ENCODE data around the gene BIN1. TPM values are rescaled to one million over a fixed set of nuclear protein-coding genes. Genes with fewer than 3 reads are reported as not detected.

Gene BIN1
- total RNA-seq, 1 experiment from 2014 or later: 58.9 TPM

DNA sequence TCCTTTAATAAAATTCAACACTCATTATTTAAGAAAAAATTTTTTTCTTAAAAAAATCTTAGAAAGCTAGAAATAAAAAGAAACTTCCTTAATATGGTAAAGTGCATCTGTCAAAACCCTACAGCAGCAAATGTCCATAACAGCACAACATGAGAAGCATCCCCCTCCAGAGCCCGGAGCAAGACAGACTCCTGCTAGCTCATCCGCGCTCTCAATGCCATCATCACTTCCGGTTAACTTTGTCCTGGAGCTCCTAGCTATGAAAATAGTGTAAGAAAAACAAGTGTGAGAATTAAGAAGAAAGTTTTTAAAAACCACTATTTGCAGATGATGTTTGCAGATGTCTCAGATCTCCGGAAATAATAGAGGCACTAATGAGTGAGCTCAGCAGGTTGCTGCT lies 105.2 kb downstream of the BIN1 start:
- intact Hi-C loops (cut with micrococcal nuclease): no loop called here
- Histone ChIP-seq H3K36me3 (ENCODE audit: low read depth, low read length) (no peaks in the 10 kb centered on the region), H3K4me3 (ENCODE audit: low read length) (no peak overlapping the region), H3K4me1 (ENCODE audit: insufficient read depth, low read length) (no peaks in the 10 kb centered on the region), H3F3A (ENCODE audit: low read length, unreplicated experiment) (no peaks in the 10 kb centered on the region), H3K27me3 (ENCODE audit: low read length) (no peaks in the 10 kb centered on the region), H3K9me3 (ENCODE audit: low read length) (no peaks in the 10 kb centered on the region), H2AFZ (ENCODE audit: low read length) (no peak overlapping the region), H3K79me2 (ENCODE audit: low read length) (no peaks in the 10 kb centered on the region), H4K20me1 (ENCODE audit: low read length) (no peaks in the 10 kb centered on the region), H3K9ac (ENCODE audit: low read length) (no peak overlapping the region), H3K27ac (ENCODE audit: low read length) (no peak overlapping the region), H3K4me2 (ENCODE audit: low read length) (no peak overlapping the region), H3K9me2 (replicated peaks; ENCODE audit: low read length) (no peaks in the 10 kb centered on the region)
- DNase-seq: no peak
- TF ChIP-seq, protein P1, sequence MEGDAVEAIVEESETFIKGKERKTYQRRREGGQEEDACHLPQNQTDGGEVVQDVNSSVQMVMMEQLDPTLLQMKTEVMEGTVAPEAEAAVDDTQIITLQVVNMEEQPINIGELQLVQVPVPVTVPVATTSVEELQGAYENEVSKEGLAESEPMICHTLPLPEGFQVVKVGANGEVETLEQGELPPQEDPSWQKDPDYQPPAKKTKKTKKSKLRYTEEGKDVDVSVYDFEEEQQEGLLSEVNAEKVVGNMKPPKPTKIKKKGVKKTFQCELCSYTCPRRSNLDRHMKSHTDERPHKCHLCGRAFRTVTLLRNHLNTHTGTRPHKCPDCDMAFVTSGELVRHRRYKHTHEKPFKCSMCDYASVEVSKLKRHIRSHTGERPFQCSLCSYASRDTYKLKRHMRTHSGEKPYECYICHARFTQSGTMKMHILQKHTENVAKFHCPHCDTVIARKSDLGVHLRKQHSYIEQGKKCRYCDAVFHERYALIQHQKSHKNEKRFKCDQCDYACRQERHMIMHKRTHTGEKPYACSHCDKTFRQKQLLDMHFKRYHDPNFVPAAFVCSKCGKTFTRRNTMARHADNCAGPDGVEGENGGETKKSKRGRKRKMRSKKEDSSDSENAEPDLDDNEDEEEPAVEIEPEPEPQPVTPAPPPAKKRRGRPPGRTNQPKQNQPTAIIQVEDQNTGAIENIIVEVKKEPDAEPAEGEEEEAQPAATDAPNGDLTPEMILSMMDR (conservative IDR thresholded peaks at IDR 0.05; ENCODE audit: low read depth, low read length): no peak
- no peak for TF ChIP-seq EZH2phosphoT487 (IDR thresholded peaks at IDR 0.05; ENCODE audit: borderline replicate concordance, low read length)
- CTCF ChIA-PET: no interaction called here
- ATAC-seq: no peak
- POLR2A ChIA-PET (ENCODE audit: unreplicated experiment): no interaction called here
- BruUV-seq (replicated peaks): no TSS peak

DNA sequence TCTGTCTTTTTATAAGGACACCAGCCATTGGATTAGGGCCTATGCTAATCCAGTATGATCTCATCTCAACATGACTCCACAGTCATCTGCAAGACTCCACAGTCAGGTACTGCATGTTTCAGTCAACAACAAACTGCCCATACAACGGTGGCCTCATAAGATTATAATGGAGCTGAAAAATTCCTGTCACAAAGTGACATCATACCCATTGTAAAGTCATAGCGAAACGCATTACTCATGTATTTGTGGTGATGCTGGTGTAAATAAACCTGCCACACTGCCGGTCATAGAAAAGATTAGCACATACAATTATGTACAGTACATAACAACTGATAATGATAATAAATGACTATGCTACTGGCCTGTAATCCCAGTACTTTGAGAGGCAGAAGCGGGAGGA lies 106.0 kb downstream of the BIN1 start:
- Histone ChIP-seq H3K79me2 (ENCODE audit: low read length) (no peaks in the 10 kb centered on the region), H3K27me3 (ENCODE audit: low read length) (0 out of 2 replicates have a peak, but pooled peaks cover 5% of the 10 kb centered on the region), H3K27ac (ENCODE audit: low read length) (no peak overlapping the region), H3K4me1 (ENCODE audit: insufficient read depth, low read length) (no peaks in the 10 kb centered on the region), H4K20me1 (ENCODE audit: low read length) (no peaks in the 10 kb centered on the region), H3K36me3 (ENCODE audit: low read depth, low read length) (no peaks in the 10 kb centered on the region), H2AFZ (ENCODE audit: low read length) (no peak overlapping the region), H3K9me2 (replicated peaks; ENCODE audit: low read length) (no peaks in the 10 kb centered on the region), H3K9me3 (ENCODE audit: low read length) (no peaks in the 10 kb centered on the region), H3K4me2 (ENCODE audit: low read length) (no peak overlapping the region), H3F3A (ENCODE audit: low read length, unreplicated experiment) (no peaks in the 10 kb centered on the region), H3K4me3 (ENCODE audit: low read length) (no peak overlapping the region), H3K9ac (ENCODE audit: low read length) (no peak overlapping the region)
- BruUV-seq (replicated peaks): no TSS peak
- no peak for ATAC-seq
- TF ChIP-seq EZH2 (IDR thresholded peaks at IDR 0.05; ENCODE audit: low read length, unreplicated experiment) (no peak), EZH2phosphoT487 (IDR thresholded peaks at IDR 0.05; ENCODE audit: borderline replicate concordance, low read length) (no peak)
- TF ChIP-seq, protein P1 (conservative IDR thresholded peaks at IDR 0.05; ENCODE audit: low read depth, low read length): no peak
- ChIA-PET POLR2A (ENCODE audit: unreplicated experiment) (no interaction called here), CTCF (no interaction called here)
- intact Hi-C loops (cut with micrococcal nuclease): no loop called here
- peak; percentile 30 for DNase-seq

DNA sequence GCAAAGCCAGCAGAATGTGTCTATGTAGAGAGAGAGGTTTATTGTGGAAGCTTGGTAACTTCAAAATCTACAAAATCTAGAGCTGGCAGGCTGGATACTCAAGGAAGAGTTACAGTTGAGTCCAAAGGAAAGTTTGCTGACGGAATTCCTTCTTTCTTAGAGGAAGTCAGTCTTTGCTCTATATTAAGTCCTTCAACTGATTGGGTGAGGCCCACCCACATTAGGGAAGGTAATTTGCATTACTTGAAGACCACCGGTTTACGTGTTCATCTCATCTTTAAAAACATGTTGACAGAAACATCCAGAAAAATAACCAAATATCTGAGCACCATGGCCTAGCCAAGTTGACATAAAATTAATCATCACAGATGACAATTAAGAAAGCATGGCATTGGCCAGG lies 106.8 kb downstream of the BIN1 start:
- no TSS peak for BruUV-seq (replicated peaks)
- no peaks in the 10 kb centered on the region for H3K4me1 ChIP-seq (ENCODE audit: insufficient read depth, low read length)
- no peak overlapping the region for H3K9ac ChIP-seq (ENCODE audit: low read length)
- ATAC-seq (no peak), DNase-seq (no peak)
- POLR2A ChIA-PET (ENCODE audit: unreplicated experiment): no interaction called here
- TF ChIP-seq, protein P1 (conservative IDR thresholded peaks at IDR 0.05; ENCODE audit: low read depth, low read length): no peak
- TF ChIP-seq EZH2phosphoT487 (IDR thresholded peaks at IDR 0.05; ENCODE audit: borderline replicate concordance, low read length) (no peak), EZH2 (IDR thresholded peaks at IDR 0.05; ENCODE audit: low read length, unreplicated experiment) (no peak)
- peaks cover 10% of the 10 kb centered on the region; the same call in 1 of the 2 replicates for H3K27me3 ChIP-seq (ENCODE audit: low read length)
- H3K9me2 ChIP-seq (replicated peaks; ENCODE audit: low read length): no peaks in the 10 kb centered on the region
- no peaks in the 10 kb centered on the region for H4K20me1 ChIP-seq (ENCODE audit: low read length)
- H3K36me3 ChIP-seq (ENCODE audit: low read depth, low read length): no peaks in the 10 kb centered on the region
- H3K79me2 ChIP-seq (ENCODE audit: low read length): no peaks in the 10 kb centered on the region
- no peak overlapping the region for H3K4me3 ChIP-seq (ENCODE audit: low read length)
- H3K4me2 ChIP-seq (ENCODE audit: low read length): no peak overlapping the region
- H3K27ac ChIP-seq (ENCODE audit: low read length): no peak overlapping the region
- no peaks in the 10 kb centered on the region for H3F3A ChIP-seq (ENCODE audit: low read length, unreplicated experiment)
- no peak overlapping the region for H2AFZ ChIP-seq (ENCODE audit: low read length)
- intact Hi-C loops (cut with micrococcal nuclease): no loop called here
- CTCF ChIA-PET: no interaction called here
- no peaks in the 10 kb centered on the region for H3K9me3 ChIP-seq (ENCODE audit: low read length)
